ENCODE results near the gene GNB3. TPM values are rescaled to one million over a fixed set of nuclear protein-coding genes. Genes with fewer than 3 reads are reported as not detected.
A peak's percentile ranks its signal among the peaks of the same experiment; 100 is the strongest.
"Not testable (repeated sequence)": the region's sequence is repeated elsewhere in the genome, so short reads cannot be mapped to it uniquely, and the experiment has no call there.

The GNB3 gene
- total RNA-seq, 1 experiment from 2014 or later = not detected

- H3K4me3 ChIP-seq = peak within 1 kb of the TSS; percentile 71
- peaks cover 75% of the 10 kb centered on the region for H3K36me3 ChIP-seq
- no peaks in the 10 kb centered on the region for H3K9me3 ChIP-seq (replicated peaks)
- peaks cover 19% of the 10 kb centered on the region for H3K4me1 ChIP-seq (replicated peaks)
- H3K27me3 ChIP-seq (replicated peaks) = no peaks in the 10 kb centered on the region
- peak within 1 kb of the TSS; percentile 95 for H3K27ac ChIP-seq
- DNase-seq (ENCODE audit: low read depth in 1 of 2, low spot score in 2 of 2) = peak; percentile 99
Measured at GRCh38 chr12:6851153-6851920, 10.6 kb downstream of the GNB3 start, which contains the start of gene CDCA3. Gene CDCA3, minus strand, starts transcription at chr12:6851286. Its CDS starts 334 bp downstream, at chr12:6850952.

GRCh38 chr12:6851921-6852650 is 11.4 kb downstream of the GNB3 start, which contains the start of gene USP5:
Gene USP5, plus strand, starts transcription at chr12:6852150. Its CDS starts 30 bp downstream, at chr12:6852180.
- Histone ChIP-seq H3K27ac (peak within 1 kb of the TSS; percentile 95), H3K4me1 (replicated peaks) (peaks cover 19% of the 10 kb centered on the region), H3K9me3 (replicated peaks) (no peaks in the 10 kb centered on the region), H3K4me3 (peak within 1 kb of the TSS; percentile 71), H3K36me3 (peaks cover 75% of the 10 kb centered on the region), H3K27me3 (replicated peaks) (no peaks in the 10 kb centered on the region)
- peak; percentile 99 to 100 for DNase-seq (ENCODE audit: low read depth in 1 of 2, low spot score in 2 of 2)

- peak in 1 of 2 experiments; percentile 70 for DNase-seq (ENCODE audit: low read depth in 1 of 2, low spot score in 2 of 2)
- Histone ChIP-seq H3K4me1 (replicated peaks) (peaks cover 19% of the 10 kb centered on the region), H3K4me3 (peak overlapping the region; percentile 71), H3K27ac (peak overlapping the region; percentile 7; the same call in 1 of the 2 replicates), H3K36me3 (peaks cover 75% of the 10 kb centered on the region), H3K27me3 (replicated peaks) (no peaks in the 10 kb centered on the region), H3K9me3 (replicated peaks) (no peaks in the 10 kb centered on the region)
Measured at GRCh38 chr12:6852651-6853354, 12.1 kb downstream of the GNB3 start.

- H3K36me3 ChIP-seq = peaks cover 75% of the 10 kb centered on the region
- no peak overlapping the region for H3K4me3 ChIP-seq
- H3K9me3 ChIP-seq (replicated peaks) = no peaks in the 10 kb centered on the region
Measured at GRCh38 chr12:6853626-6854025, 12.9 kb downstream of the GNB3 start.

GRCh38 chr12:6854036-6854435 is 13.3 kb downstream of the GNB3 start:
- Histone ChIP-seq H3K4me1 (replicated peaks) (peaks cover 19% of the 10 kb centered on the region), H3K36me3 (peaks cover 75% of the 10 kb centered on the region), H3K27ac (no peak overlapping the region), H3K4me3 (no peak overlapping the region), H3K27me3 (replicated peaks) (no peaks in the 10 kb centered on the region), H3K9me3 (replicated peaks) (no peaks in the 10 kb centered on the region)
- no peak for DNase-seq (ENCODE audit: low read depth in 1 of 2, low spot score in 2 of 2)

More at GRCh38 chr12:6853626-6854025, 12.9 kb downstream of the GNB3 start:
- DNase-seq (ENCODE audit: low read depth in 1 of 2, low spot score in 2 of 2) = no peak
- H3K27me3 ChIP-seq (replicated peaks) = no peaks in the 10 kb centered on the region
- peaks cover 19% of the 10 kb centered on the region for H3K4me1 ChIP-seq (replicated peaks)
- no peak overlapping the region; the same call in 1 of the 2 replicates for H3K27ac ChIP-seq

GRCh38 chr12:6855322-6855721 is 14.6 kb downstream of the GNB3 start:
- DNase-seq (ENCODE audit: low read depth in 1 of 2, low spot score in 2 of 2) = no peak
- Histone ChIP-seq H3K36me3 (peaks cover 75% of the 10 kb centered on the region), H3K27ac (no peak overlapping the region)

GRCh38 chr12:6858799-6859198 is 18.1 kb downstream of the GNB3 start:
- no peak overlapping the region for H3K4me3 ChIP-seq
- no peaks in the 10 kb centered on the region for H3K27me3 ChIP-seq (replicated peaks)
- no peak overlapping the region for H3K27ac ChIP-seq
- H3K36me3 ChIP-seq = peaks cover 95% of the 10 kb centered on the region
- H3K9me3 ChIP-seq (replicated peaks) = no peaks in the 10 kb centered on the region
- peaks cover under 1% of the 10 kb centered on the region; the same call in 1 of the 2 replicates for H3K4me1 ChIP-seq (replicated peaks)
- DNase-seq (ENCODE audit: low read depth in 1 of 2, low spot score in 2 of 2) = no peak

More at GRCh38 chr12:6855322-6855721, 14.6 kb downstream of the GNB3 start:
- Histone ChIP-seq H3K4me3 (no peak overlapping the region), H3K27me3 (replicated peaks) (no peaks in the 10 kb centered on the region), H3K9me3 (replicated peaks) (no peaks in the 10 kb centered on the region), H3K4me1 (replicated peaks) (peaks cover 14% of the 10 kb centered on the region)

GRCh38 chr12:6860116-6860515 is 19.4 kb downstream of the GNB3 start:
- Histone ChIP-seq H3K4me1 (replicated peaks) (no peaks in the 10 kb centered on the region), H3K27me3 (replicated peaks) (no peaks in the 10 kb centered on the region), H3K9me3 (replicated peaks) (no peaks in the 10 kb centered on the region), H3K27ac (no peak overlapping the region), H3K36me3 (peaks cover 100% of the 10 kb centered on the region), H3K4me3 (no peak overlapping the region)
- no peak for DNase-seq (ENCODE audit: low read depth in 1 of 2, low spot score in 2 of 2)

- Histone ChIP-seq H3K4me1 (replicated peaks) (no peaks in the 10 kb centered on the region), H3K27me3 (replicated peaks) (no peaks in the 10 kb centered on the region), H3K9me3 (replicated peaks) (no peaks in the 10 kb centered on the region), H3K4me3 (no peak overlapping the region), H3K27ac (no peak overlapping the region), H3K36me3 (peaks cover 100% of the 10 kb centered on the region)
- no peak for DNase-seq (ENCODE audit: low read depth in 1 of 2, low spot score in 2 of 2)
Measured at GRCh38 chr12:6860942-6861341, 20.2 kb downstream of the GNB3 start.

GRCh38 chr12:6861391-6861790 is 20.7 kb downstream of the GNB3 start:
- Histone ChIP-seq H3K4me1 (replicated peaks) (no peaks in the 10 kb centered on the region), H3K27me3 (replicated peaks) (no peaks in the 10 kb centered on the region), H3K4me3 (no peak overlapping the region), H3K36me3 (peaks cover 100% of the 10 kb centered on the region), H3K27ac (no peak overlapping the region), H3K9me3 (replicated peaks) (no peaks in the 10 kb centered on the region)
- no peak for DNase-seq (ENCODE audit: low read depth in 1 of 2, low spot score in 2 of 2)

GRCh38 chr12:6863033-6863432 is 22.3 kb downstream of the GNB3 start:
- Histone ChIP-seq H3K4me1 (replicated peaks) (peaks cover 6% of the 10 kb centered on the region), H3K4me3 (no peak overlapping the region), H3K36me3 (peaks cover 97% of the 10 kb centered on the region), H3K9me3 (replicated peaks) (no peaks in the 10 kb centered on the region), H3K27me3 (replicated peaks) (no peaks in the 10 kb centered on the region), H3K27ac (no peak overlapping the region)
- DNase-seq (ENCODE audit: low read depth in 1 of 2, low spot score in 2 of 2) = no peak

- Histone ChIP-seq H3K9me3 (replicated peaks) (no peaks in the 10 kb centered on the region), H3K36me3 (peaks cover 97% of the 10 kb centered on the region), H3K4me1 (replicated peaks) (peaks cover 11% of the 10 kb centered on the region), H3K4me3 (no peak overlapping the region), H3K27ac (no peak overlapping the region), H3K27me3 (replicated peaks) (no peaks in the 10 kb centered on the region)
- no peak for DNase-seq (ENCODE audit: low read depth in 1 of 2, low spot score in 2 of 2)
Measured at GRCh38 chr12:6863586-6864321, 23.0 kb downstream of the GNB3 start.

GRCh38 chr12:6865307-6865706 is 24.6 kb downstream of the GNB3 start:
- H3K4me3 ChIP-seq; H3K27ac ChIP-seq; DNase-seq (ENCODE audit: low read depth in 1 of 2, low spot score in 2 of 2); H3K9me3 ChIP-seq (replicated peaks); H3K27me3 ChIP-seq (replicated peaks): not testable (repeated sequence)
- peaks cover 25% of the 10 kb centered on the region for H3K4me1 ChIP-seq (replicated peaks)
- H3K36me3 ChIP-seq = peaks cover 97% of the 10 kb centered on the region
